ENCODE results near the gene SPG11.
"Not testable (repeated sequence)": the region's sequence is repeated elsewhere in the genome, so short reads cannot be mapped to it uniquely, and the experiment has no call there.

The SPG11 gene

GRCh38 chr15:44554934-44555723 lies 108.3 kb downstream of the SPG11 start:
- DNase-seq: no peak

GRCh38 chr15:44550734-44551133 lies 112.7 kb downstream of the SPG11 start:
- DNase-seq: no peak

DNA sequence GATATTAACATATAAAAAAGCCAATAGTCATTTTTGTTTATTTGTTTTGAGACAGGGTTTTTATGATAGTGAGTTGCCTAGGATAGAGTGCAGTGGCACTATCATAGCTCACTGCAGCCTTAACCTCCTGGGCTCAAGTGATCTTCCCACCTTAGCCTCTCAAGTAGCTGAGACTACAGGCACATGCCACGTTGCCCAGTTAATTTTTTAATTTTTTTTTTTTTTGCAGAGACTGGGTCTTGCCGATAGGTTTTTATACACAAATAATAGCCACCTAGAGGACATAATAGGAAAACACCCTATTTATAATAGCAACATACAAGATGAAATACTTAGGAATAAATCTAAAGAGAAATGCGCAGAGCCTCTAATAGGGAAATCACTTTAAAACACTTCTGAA lies 113.2 kb downstream of the SPG11 start:
- DNase-seq: no peak

DNA sequence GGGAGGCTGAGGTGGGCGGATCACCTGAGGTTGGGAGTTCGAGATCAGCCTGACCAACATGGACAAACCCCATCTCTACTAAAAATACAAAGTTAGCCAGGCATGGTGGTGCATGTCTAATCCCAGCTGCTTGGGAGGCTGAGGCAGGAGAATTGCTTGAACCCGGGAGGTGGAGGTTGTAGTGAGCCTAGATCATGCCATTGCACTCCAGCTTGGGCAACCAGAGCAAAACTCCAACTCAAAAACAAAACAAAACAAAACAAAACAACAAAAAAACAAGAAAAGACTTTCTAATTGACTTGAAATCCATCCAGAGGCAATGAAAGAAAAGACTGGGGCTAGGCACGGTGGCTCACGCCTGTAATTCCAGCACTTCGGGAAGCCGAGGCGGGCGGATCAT lies 114.3 kb downstream of the SPG11 start:
- DNase-seq: not testable (repeated sequence)

- DNase-seq: no peak
These were observed 117.3 kb downstream of the SPG11 start for GRCh38 chr15:44545913-44546802.

DNA sequence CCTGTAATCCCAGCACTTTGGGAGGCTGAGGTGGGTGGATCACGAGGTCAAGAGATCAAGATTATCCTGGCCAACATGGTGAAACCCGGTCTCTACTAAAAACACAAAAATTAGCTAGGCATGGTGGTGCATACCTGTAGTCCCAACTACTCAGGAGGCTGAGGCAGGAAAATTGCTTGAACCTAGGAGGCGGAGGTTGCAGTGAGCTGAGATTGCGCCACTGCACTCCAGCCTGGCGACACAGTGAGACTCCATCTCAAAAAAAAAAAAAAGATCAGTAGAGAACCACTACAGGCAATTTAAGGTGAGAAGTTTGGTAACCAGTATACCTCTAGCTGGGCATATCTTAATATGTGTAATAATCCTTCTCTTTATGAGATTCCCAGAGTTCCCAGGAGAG lies 118.7 kb downstream of the SPG11 start:
- not testable (repeated sequence) for DNase-seq

DNA sequence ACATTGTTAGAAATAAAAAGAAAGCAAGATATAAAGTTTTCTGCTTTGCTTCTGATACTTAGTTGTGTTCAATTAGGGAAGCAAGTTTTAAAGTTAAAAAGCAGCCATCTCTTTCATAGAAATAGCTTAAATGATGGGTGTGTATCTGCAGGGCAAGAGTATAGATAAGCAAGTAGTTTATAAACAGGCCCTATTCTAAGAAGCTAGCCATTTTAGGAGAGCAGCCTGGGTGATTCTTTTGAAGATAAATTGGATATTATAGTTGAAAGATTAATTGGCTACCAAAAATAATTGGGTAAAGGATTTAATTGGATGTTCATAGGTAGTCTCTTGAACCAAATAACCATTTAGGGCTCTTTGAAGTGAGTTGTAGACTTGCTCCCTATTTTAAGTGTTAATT lies 120.9 kb downstream of the SPG11 start:
- no peak for DNase-seq

GRCh38 chr15:44541282-44541958 lies 122.0 kb downstream of the SPG11 start:
- no peak for DNase-seq

DNA sequence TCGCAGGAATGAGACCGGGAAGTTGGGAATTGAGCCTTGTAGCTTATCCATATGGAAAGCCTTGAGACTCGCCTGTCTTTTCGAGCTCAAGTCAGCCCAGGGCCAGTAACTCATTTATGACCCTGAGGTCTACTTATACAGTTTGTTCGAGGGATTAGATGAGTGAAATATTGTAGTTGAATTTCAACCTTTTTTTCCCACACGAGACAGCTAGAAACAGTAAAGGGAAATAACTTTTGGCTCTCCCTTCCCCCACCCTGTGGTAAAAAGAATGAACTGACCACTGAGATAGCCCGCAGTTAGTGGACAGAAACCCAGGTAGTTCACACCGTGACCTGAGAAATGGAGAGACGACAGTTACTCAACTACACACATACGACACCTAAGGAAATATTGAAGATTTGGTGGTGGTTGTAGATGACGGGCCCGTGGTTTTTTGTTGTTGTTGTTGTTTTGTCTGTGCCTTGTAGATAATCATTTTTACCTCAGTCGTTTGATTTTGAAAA lies 125.7 kb downstream of the SPG11 start:
- DNase-seq: no peak

- peak; percentile 93 for DNase-seq
These were observed 126.3 kb downstream of the SPG11 start, which contains the start of gene EIF3J for GRCh38 chr15:44536962-44537734. Gene EIF3J (plus strand): TSS chr15:44537147. CDS start chr15:44537195, 48 bp downstream.

- peak; percentile 90 for DNase-seq
These were observed 127.0 kb downstream of the SPG11 start for GRCh38 chr15:44536302-44536961.

DNA sequence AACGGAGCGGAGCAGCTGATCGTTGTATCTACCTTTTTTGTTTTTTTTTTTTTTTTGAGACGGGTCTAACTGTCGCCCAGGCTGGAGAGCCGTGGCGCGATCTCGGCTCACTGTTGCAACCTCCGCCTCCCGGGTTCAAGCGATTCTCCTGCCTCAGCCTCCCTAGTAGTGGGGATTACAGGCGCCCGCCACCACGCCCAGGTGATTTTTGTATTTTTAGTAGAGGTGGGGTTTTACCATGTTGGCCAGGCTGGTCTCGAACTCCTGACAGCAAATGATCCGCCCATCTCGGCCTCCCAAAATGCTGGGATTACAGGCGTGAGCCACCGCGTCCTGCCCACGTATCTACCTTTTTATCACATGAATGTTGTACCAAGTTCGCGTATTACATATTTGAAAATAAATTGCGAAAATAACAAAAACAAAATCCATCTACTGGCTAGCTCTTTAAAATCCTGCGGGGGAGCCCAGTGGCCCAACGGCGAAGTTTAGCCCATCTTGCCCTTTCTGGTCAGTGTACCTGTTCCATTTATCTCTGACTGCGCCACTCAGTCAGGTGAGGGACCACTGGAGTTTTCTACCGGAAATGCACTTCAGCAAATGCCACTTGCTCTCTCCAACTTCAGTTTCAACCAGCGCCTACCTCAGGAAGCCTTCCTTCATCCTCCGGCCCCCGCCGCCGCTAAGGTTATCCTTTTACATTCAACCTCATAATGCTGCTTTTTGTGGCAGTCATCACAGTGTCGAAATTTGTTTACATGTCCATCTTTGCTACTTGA lies 127.8 kb downstream of the SPG11 start:
- no peak for DNase-seq

GRCh38 chr15:44535092-44535491 lies 128.4 kb downstream of the SPG11 start:
- no peak for DNase-seq

DNA sequence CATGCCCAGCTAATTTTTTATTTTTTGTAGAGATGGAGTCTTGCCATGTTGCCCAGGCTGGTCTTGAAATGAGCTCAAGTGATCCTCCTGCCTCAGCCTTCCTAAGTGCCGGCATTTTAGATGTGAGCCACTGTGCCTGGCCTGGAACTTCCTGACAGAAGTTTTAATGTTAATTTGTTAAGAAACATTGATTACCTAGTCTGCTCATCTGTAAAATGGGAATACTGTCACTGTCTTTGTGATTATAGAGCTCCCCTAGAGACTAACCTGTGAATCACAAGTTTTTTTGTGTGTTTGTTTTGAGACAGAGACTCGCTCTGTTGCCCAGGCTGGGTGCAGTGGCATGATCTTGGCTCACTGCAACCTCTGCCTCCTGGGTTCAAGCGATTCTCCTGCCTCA lies 130.8 kb downstream of the SPG11 start:
- DNase-seq: no peak

DNA sequence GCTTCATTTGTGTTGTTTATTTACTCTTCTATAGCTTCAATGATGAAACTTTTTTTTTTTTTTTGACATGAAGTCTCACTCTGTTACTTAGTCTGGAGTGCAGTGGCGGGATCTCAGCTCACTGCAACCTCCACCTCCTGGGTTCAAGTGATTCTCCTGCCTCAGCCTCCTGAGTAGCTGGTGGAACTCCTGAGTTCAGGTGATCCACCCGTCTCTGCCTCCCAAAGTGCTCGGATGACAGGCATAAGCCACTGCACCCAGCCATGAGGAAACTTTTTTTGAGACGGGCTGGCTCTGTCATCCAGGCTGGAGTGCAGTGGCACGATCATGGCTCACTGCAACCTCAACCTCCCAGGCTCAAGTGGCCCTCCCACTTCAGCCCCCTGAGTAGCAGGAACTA lies 131.2 kb downstream of the SPG11 start:
- DNase-seq: not testable (repeated sequence)

DNA sequence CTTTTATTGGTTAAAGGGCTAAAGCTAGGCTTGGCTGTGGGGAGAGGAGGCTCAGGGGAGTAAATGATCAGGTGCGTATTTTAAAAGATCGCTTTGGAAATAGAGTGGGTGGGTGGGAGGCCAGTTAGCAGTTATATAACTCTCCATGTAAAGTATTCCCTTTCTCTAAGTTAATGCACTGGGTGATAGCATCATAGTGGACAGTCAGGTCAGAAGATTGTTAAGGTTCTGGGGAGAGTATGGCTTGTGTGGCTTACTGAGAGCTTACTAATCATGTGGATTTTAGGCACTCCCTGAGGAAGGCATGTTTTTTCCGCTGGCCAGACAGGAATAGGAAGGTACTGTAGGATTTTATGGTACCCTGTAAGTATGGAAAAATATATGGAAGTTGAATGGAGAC lies 132.8 kb downstream of the SPG11 start:
- no peak for DNase-seq

DNA sequence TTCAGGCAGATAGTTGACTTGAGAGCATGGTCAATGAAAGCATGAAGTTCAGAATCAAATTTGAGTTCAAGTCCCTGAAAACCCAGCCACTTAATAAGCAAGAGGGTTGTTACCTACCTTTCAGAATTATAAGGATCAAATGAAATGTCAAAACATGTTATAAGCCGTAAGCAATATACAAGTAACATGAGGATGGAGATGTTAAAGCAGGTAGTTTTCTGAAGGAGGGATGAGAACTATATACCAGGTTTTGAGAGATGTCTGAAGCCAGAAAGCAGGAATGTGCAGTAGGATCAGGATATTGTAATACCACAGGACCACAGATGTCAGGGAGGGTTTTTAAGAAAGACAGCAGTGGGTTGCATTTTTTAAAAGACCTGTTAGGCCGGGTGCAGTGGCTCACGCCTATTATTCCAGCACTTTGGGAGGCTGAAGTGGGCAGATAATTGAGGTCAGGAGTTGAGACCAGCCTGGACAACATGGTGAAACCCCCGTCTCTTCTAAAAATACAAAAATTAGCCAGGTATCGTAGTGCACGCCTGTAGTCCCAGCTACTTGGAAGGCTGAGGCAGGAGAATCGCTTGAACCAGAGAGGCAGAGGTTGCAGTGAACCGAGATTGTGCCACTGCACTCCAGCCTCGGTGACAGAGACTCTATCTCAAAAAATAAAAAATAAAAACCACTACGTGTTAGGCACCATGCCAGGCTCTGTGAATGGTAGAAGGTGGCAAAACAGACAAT lies 133.4 kb downstream of the SPG11 start:
- DNase-seq: no peak

GRCh38 chr15:44527241-44527640 lies 136.2 kb downstream of the SPG11 start:
- no peak for DNase-seq

DNA sequence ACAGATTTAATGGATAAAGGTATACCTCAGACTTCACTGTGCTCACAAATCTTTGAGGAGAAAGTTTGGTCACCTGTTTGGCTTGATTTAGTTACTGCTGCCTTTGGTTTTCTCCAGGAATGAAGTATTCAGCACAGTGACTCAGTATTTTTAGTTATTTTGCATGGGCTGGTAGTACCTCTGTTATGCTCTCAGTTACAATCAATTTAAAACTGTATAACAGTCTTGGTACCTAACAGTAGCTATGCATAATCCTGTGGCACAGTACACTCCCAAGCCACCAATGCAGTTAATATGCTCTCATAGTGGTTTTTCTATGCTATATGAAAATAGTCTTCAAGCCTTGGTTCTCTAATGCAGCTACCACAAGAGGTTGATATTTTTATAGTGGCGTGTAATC lies 138.4 kb downstream of the SPG11 start:
- no peak for DNase-seq

- DNase-seq: no peak
These were observed 143.9 kb downstream of the SPG11 start for GRCh38 chr15:44519537-44519936.

Data from NCI-H1436 (cell line).